HG03025 (cell line): ENCODE data around the gene TNS3.
"Not testable (repeated sequence)": the region's sequence is repeated elsewhere in the genome, so short reads cannot be mapped to it uniquely, and the experiment has no call there.

Experiments
- ATAC-seq: cut with Tn5 transposase; IDR thresholded peaks from one replicate; pipeline ENCODE4 v1.9.1; 2021; ENCODE audit warnings: mild to moderate bottlenecking, moderate library complexity; ENCODE audit not compliant: unreplicated experiment, low FRiP score

The TNS3 gene

GRCh38 chr7:47477191-47478016 is 104.5 kb downstream of the TNS3 start:
- no peak for ATAC-seq

GRCh38 chr7:47475880-47476227 is 106.1 kb downstream of the TNS3 start:
- no peak for ATAC-seq

GRCh38 chr7:47474937-47475879 is 106.7 kb downstream of the TNS3 start:
- no peak for ATAC-seq

- no peak for ATAC-seq
These were observed 107.5 kb downstream of the TNS3 start for GRCh38 chr7:47474211-47474936.

GRCh38 chr7:47473499-47474210 is 108.3 kb downstream of the TNS3 start:
- ATAC-seq: no peak

- no peak for ATAC-seq
These were observed 109.3 kb downstream of the TNS3 start for GRCh38 chr7:47472444-47473157.

GRCh38 chr7:47471831-47472230 is 110.1 kb downstream of the TNS3 start:
- no peak for ATAC-seq

- ATAC-seq: no peak
These were observed 110.6 kb downstream of the TNS3 start for GRCh38 chr7:47471358-47471703.

- no peak for ATAC-seq
These were observed 111.1 kb downstream of the TNS3 start for GRCh38 chr7:47470567-47471357.

GRCh38 chr7:47469846-47470245 is 112.1 kb downstream of the TNS3 start:
- ATAC-seq: not testable (repeated sequence)

GRCh38 chr7:47466832-47467231 is 115.1 kb downstream of the TNS3 start:
- ATAC-seq: no peak

GRCh38 chr7:47465191-47465590 is 116.7 kb downstream of the TNS3 start:
- no peak for ATAC-seq

- ATAC-seq: no peak
These were observed 117.6 kb downstream of the TNS3 start for GRCh38 chr7:47464266-47464665.

- ATAC-seq: no peak
These were observed 120.2 kb downstream of the TNS3 start for GRCh38 chr7:47461746-47462145.

- no peak for ATAC-seq
These were observed 120.8 kb downstream of the TNS3 start for GRCh38 chr7:47461161-47461560.

- ATAC-seq: no peak
These were observed 121.5 kb downstream of the TNS3 start for GRCh38 chr7:47460251-47460989.

GRCh38 chr7:47458486-47458885 is 123.4 kb downstream of the TNS3 start:
- no peak for ATAC-seq

- ATAC-seq: no peak
These were observed 123.9 kb downstream of the TNS3 start for GRCh38 chr7:47458057-47458456.
